NCI-H146 treated with DMSO at 0.1 percent for 48 hours (cell line): ENCODE data around the gene ADAMTS16.
A peak's percentile ranks its signal among the peaks of the same experiment; 100 is the strongest.

ENCODE experiments used
- DNase-seq: peaks from one replicate; lab custom pipeline; 2025; ENCODE audit not compliant: unreplicated experiment; lab: John Stamatoyannopoulos, UW

Gene ADAMTS16

GRCh38 chr5:5221724-5222123 is 81.6 kb downstream of the ADAMTS16 start:
- DNase-seq, result no peak

DNA sequence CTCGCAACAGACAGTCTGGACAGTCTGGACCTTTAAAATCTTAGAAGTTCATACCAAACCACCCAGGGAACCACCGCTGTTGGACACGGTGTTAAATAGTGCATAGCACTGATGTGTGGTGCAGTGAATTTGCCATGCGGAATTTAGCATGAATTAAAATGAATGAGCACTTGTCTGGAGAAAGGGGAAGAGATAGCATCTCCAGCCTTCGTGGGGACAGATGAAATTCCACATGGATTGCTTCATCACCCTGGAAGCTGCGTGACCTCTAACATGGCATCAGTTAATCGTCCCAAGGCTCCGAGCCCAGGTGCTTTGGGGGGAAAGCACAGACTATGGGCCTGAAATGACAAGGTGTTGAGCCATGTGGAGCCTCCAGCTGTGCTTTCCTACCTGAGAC is 91.4 kb downstream of the ADAMTS16 start:
- DNase-seq, result no peak

DNA sequence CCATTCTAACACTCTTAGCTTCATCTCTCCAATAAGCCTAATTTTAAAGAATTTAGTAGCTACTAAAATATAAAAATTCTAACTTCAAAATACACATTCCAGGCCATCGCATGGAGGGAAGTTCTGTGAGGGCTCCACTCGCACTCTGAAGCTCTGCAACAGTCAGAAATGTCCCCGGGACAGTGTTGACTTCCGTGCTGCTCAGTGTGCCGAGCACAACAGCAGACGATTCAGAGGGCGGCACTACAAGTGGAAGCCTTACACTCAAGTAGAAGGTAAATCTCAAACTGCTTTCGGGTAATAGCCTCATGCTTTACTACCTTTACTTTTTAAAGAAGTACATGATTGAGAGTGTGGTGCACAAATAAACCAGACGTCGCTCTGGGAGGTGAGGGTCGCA is 94.8 kb downstream of the ADAMTS16 start:
- DNase-seq, result no peak

DNA sequence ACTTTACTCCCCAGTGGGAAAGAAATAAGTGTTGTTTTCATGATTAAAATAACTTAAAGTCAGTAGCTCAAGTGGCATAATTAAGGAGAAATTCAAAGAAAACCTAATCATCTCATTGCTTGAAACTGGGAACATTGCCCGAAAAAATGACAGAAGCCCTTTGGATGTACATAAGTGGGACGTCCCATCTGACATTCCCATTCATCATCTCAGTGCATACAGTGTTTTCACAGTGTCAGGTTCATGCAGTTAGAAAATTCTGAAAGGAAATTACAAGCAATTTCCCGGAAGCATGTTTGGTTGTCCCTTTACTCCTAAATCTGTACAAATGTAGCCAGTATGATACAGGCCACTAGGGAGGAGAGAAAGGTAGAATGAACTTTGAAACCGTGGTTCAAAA is 95.6 kb downstream of the ADAMTS16 start:
- DNase-seq, result no peak

DNA sequence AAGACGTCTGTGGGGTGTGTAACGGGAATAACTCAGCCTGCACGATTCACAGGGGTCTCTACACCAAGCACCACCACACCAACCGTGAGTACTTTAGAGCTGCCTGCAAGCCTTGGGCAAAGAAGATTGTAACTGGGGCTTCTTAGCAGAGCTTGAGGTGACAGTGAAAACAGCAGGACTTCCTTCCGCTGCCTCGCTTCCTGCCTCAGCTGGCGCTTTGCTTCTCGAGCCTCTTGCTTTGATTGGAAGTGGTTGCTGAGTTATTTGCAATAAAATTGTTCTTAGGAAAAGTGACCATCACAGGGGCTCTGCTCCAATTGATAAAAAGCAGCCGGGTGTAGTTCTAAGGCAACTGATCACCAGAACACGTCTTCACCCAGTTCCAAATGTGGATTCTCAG is 99.1 kb downstream of the ADAMTS16 start:
- no peak for DNase-seq

GRCh38 chr5:5240234-5240633 is 100.1 kb downstream of the ADAMTS16 start:
- DNase-seq, result no peak

DNA sequence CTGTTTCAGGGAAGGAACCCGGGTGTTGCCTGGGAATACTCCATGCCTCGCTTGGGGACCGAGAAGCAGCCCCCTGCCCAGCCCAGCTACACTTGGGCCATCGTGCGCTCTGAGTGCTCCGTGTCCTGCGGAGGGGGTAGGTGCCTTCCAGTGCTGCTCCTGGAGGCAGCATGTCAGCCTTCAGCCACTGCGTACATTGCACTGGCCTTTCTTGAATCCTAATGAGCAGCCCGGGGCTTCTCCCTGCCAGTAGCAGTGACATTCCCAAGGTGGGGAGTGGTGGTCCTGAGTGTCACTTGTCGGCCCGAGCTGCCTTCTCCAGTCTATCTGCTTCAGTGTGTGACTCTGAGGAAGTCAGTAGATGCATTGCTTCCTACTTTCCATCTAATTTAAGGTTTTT is 101.9 kb downstream of the ADAMTS16 start:
- DNase-seq, result no peak

GRCh38 chr5:5246736-5247135 is 106.6 kb downstream of the ADAMTS16 start:
- DNase-seq, result no peak

GRCh38 chr5:5250758-5251157 is 110.6 kb downstream of the ADAMTS16 start:
- DNase-seq, result no peak

GRCh38 chr5:5252106-5252505 is 112.0 kb downstream of the ADAMTS16 start:
- no peak for DNase-seq

- DNase-seq, result no peak
These were observed 117.2 kb downstream of the ADAMTS16 start for GRCh38 chr5:5257353-5257752.

DNA sequence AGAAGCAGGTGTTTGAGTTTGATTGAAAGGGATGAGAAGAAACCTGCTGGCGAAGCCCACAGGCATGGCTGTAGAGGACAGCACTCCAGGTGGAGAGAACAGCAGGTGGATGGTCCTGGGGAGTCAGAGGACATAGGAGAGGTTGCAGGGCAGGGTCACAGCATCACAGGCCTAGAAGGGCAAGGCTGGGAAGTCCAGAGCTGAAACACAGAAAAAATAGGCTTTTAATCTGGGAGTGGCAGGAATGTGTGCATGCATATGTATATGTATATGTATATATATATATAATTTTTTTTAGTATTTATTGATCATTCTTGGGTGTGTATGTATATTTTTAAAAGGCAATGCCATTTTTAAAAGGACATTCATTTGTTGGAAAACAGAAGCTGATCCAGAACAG is 118.4 kb downstream of the ADAMTS16 start:
- no peak for DNase-seq

GRCh38 chr5:5264727-5265126 is 124.6 kb downstream of the ADAMTS16 start:
- no peak for DNase-seq

DNA sequence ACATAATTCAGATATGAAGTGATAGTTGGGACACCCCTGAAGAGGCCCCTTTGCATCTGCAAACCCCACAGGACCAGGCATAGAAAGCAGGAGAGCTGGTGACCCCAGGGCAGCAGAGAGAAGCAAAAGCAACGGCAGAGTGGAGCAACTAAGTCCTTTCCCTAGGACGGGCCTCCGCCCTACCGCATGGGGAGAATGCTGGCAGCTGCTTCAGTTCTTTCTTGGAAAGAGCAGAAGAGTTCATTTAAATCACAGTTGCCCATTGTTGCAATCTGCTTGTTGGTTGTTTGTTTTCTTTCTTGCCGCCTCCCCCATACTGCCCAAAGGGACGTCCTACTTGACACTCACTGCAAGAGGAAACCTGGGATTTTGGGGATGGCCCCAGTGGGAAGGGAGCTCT is 126.2 kb downstream of the ADAMTS16 start:
- DNase-seq, result no peak

DNA sequence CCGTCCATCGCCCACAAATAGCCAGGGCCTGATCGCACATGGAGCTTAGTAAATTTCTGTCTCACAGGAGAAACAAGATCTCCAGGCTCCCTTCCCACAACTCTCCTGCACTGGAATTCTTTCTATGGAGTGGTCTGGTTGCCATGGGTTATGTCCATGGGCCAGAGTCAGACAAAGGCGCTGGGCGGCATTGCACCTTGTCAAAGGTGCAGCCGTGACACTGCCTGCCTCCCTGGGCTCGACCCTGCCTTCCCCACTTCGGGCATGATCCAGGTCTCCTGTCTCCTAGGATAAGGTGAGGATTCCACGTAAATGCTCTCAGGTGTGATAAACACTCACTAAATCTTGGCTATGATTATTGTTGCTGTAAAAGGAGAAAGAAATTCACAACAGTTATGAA is 130.0 kb downstream of the ADAMTS16 start:
- DNase-seq, result no peak

GRCh38 chr5:5270958-5271785 is 131.0 kb downstream of the ADAMTS16 start:
- peak; percentile 53 for DNase-seq

DNA sequence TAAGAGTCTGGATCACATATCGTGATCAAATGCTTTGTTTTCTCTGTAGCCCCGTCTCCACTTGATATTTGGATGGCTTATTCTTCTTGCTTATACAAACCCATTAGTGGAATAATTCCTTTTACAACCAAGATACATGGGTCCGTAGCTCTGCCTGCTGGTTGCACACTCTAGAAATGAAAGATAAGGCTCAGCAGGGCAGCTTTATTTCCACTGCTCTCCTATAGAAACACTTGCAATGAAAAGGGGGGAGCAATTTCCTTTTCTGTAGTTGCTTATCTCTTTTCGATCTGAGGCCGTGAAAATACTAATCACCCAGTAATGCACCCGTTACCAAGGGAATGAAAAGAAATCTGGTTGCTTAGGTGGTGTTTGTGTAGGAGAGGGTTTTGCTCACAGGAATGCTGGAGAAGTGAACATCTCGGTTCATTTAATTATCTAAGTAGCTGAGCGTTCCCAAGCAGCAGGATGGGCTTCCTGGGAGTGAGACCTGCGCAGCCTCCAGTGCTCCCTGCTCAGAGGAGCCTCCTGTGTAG is 131.7 kb downstream of the ADAMTS16 start:
- DNase-seq, result peak; percentile 82

- no peak for DNase-seq
These were observed 133.3 kb downstream of the ADAMTS16 start for GRCh38 chr5:5273398-5273797.

DNA sequence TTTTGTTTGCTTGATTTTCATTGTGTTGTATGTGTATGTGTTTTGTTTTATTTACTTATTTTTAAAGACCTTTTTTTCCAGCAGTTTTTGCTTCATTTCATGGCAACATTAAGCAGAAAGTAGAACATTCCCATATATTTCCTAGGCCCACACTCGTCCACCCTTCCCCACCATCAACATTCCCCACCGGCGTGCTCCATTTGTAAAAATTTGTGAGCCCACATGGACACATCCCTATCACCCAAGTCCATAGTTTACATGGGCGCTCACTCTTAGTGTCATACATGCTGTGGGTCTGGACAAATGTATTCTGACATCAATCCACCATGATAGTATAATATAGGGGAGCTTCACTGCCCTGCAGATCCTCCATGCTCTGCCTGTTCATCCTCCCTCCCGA is 133.8 kb downstream of the ADAMTS16 start:
- no peak for DNase-seq

DNA sequence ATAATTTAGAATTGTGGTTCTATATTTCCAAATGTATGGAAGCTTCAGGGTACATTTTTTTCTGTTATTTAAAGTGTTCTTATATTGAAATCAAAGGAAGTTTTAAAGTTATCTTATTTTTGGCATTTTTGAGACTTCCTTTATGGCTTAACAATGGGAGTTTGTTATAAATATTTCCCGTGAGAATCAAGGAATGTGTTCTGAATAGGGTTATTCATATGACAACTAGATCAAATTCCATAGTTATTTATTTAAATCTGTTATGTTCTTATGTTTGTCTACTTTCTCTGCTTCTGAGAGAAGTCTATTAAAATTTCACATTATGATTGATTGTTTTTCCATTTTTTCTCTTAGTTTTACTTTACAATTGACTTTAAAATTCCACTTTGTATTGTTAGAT is 135.1 kb downstream of the ADAMTS16 start:
- DNase-seq, result no peak

DNA sequence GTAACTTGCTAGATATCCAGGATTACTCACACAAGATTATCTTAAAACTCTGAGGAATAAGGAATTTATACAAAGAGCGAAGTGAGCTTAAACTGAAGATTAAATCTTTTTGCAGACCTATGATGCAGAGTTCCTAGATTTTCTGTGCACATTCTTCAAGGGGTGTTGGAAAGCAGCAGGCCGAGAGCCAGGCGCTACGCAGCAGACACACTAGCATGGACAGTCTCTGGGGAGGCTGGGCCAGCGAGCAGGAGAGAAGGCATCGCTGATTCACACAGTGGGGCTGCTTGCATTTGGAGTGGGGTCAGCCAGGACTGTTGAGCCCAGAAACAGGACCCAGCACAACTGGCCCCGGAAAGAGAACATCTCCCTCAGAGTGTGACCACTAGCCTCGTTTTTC is 136.3 kb downstream of the ADAMTS16 start:
- DNase-seq, result no peak

DNA sequence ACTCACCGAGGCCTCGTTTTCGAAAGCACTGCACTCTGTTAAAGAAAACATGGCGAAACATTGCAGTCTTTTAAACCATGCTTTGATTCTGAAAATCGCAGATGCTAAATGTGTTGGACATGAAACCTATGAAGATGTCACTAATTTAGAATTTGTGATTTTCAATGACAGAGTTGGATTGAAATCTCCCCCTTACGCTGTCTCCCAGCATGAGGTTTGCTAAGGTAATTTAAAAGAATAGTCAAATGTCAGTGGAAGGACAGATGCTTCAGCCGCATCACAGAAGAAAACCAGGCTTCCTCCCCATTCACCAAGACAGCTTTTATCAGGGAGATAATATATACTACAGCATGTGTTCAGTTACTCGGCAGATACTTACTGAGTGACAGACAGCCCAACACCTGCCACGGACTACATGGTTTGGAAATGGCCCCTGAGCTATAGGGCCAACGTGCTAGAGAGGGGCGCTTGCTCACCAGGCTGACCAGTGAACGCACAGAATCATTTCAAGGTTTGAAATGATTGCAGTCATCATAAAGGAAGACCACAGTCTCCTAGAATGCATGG is 136.9 kb downstream of the ADAMTS16 start:
- DNase-seq, result no peak
